ENCODE results near the gene CRBN. TPM values are rescaled to one million over a fixed set of nuclear protein-coding genes. Genes with fewer than 3 reads are reported as not detected.

The CRBN gene
- 28.0 TPM for polyA plus RNA-seq (2013, experiment 1 of 2)
- 30.9 TPM for polyA plus RNA-seq (2013, experiment 2 of 2)

- peak within 1 kb of the TSS; percentile 94 for H3K9ac ChIP-seq (ENCODE audit: low read depth, low read length)
- no peak within 1 kb of the TSS for H3K27ac ChIP-seq (ENCODE audit: low read depth, low read length)
- WGBS = 3% methylated on average over 56 of the region's 56 CpGs
- peak within 1 kb of the TSS; percentile 96 for H3K4me3 ChIP-seq (ENCODE audit: low read length)
- no peaks in the 10 kb centered on the region for H3K9me3 ChIP-seq (ENCODE audit: insufficient read depth, low read depth, low read length)
- H3K36me3 ChIP-seq (ENCODE audit: insufficient read depth, low read length) = peaks cover 11% of the 10 kb centered on the region
- H3K4me1 ChIP-seq (ENCODE audit: insufficient read depth, low read length) = peaks cover 6% of the 10 kb centered on the region; the same call in 1 of the 2 replicates
- H3K27me3 ChIP-seq (ENCODE audit: insufficient read depth, low read length) = 0 out of 2 replicates have a peak, but pooled peaks cover 2% of the 10 kb centered on the region
Measured at GRCh38 chr3:3179407-3180094, at the start of gene CRBN. TSS of gene CRBN (minus strand) at chr3:3179691. CDS start at chr3:3179687, 4 bp downstream.

- WGBS = 50% methylated on average over 1 of the region's 1 CpG
- H3K9ac ChIP-seq (ENCODE audit: low read depth, low read length) = no peak overlapping the region
- no peaks in the 10 kb centered on the region for H3K27me3 ChIP-seq (ENCODE audit: insufficient read depth, low read length)
- H3K36me3 ChIP-seq (ENCODE audit: insufficient read depth, low read length) = no peaks in the 10 kb centered on the region
- H3K9me3 ChIP-seq (ENCODE audit: insufficient read depth, low read depth, low read length) = no peaks in the 10 kb centered on the region
- no peak overlapping the region for H3K4me3 ChIP-seq (ENCODE audit: low read length)
- no peaks in the 10 kb centered on the region for H3K4me1 ChIP-seq (ENCODE audit: insufficient read depth, low read length)
- no peak overlapping the region for H3K27ac ChIP-seq (ENCODE audit: low read depth, low read length)
Measured at GRCh38 chr3:3227640-3228039, 48.1 kb upstream of the CRBN start.

- Histone ChIP-seq H3K9me3 (ENCODE audit: insufficient read depth, low read depth, low read length) (no peaks in the 10 kb centered on the region), H3K9ac (ENCODE audit: low read depth, low read length) (no peak overlapping the region), H3K27me3 (ENCODE audit: insufficient read depth, low read length) (no peaks in the 10 kb centered on the region), H3K27ac (ENCODE audit: low read depth, low read length) (no peak overlapping the region), H3K36me3 (ENCODE audit: insufficient read depth, low read length) (no peaks in the 10 kb centered on the region), H3K4me1 (ENCODE audit: insufficient read depth, low read length) (no peaks in the 10 kb centered on the region), H3K4me3 (ENCODE audit: low read length) (no peak overlapping the region)
- 84% methylated on average over 2 of the region's 2 CpGs for WGBS
Measured at GRCh38 chr3:3221528-3221927, 42.0 kb upstream of the CRBN start.

- WGBS = 96% methylated on average over 4 of the region's 4 CpGs
- no peaks in the 10 kb centered on the region for H3K27me3 ChIP-seq (ENCODE audit: insufficient read depth, low read length)
- H3K27ac ChIP-seq (ENCODE audit: low read depth, low read length) = no peak overlapping the region
- H3K9me3 ChIP-seq (ENCODE audit: insufficient read depth, low read depth, low read length) = no peaks in the 10 kb centered on the region
- H3K4me3 ChIP-seq (ENCODE audit: low read length) = no peak overlapping the region
- no peaks in the 10 kb centered on the region for H3K36me3 ChIP-seq (ENCODE audit: insufficient read depth, low read length)
- no peak overlapping the region for H3K9ac ChIP-seq (ENCODE audit: low read depth, low read length)
- no peaks in the 10 kb centered on the region for H3K4me1 ChIP-seq (ENCODE audit: insufficient read depth, low read length)
Measured at GRCh38 chr3:3216401-3216800, 36.9 kb upstream of the CRBN start.

GRCh38 chr3:3212781-3213440 lies 33.4 kb upstream of the CRBN start:
- 91% methylated on average over 7 of the region's 7 CpGs for WGBS
- Histone ChIP-seq H3K9me3 (ENCODE audit: insufficient read depth, low read depth, low read length) (no peaks in the 10 kb centered on the region), H3K27ac (ENCODE audit: low read depth, low read length) (no peak overlapping the region), H3K9ac (ENCODE audit: low read depth, low read length) (no peak overlapping the region), H3K4me3 (ENCODE audit: low read length) (no peak overlapping the region), H3K4me1 (ENCODE audit: insufficient read depth, low read length) (no peaks in the 10 kb centered on the region), H3K27me3 (ENCODE audit: insufficient read depth, low read length) (no peaks in the 10 kb centered on the region), H3K36me3 (ENCODE audit: insufficient read depth, low read length) (no peaks in the 10 kb centered on the region)

GRCh38 chr3:3209714-3210113 lies 30.2 kb upstream of the CRBN start:
- no peak overlapping the region for H3K9ac ChIP-seq (ENCODE audit: low read depth, low read length)
- no peak overlapping the region for H3K4me3 ChIP-seq (ENCODE audit: low read length)
- 95% methylated on average over 2 of the region's 2 CpGs for WGBS
- H3K27me3 ChIP-seq (ENCODE audit: insufficient read depth, low read length) = no peaks in the 10 kb centered on the region
- H3K36me3 ChIP-seq (ENCODE audit: insufficient read depth, low read length) = no peaks in the 10 kb centered on the region
- H3K27ac ChIP-seq (ENCODE audit: low read depth, low read length) = no peak overlapping the region
- no peaks in the 10 kb centered on the region for H3K4me1 ChIP-seq (ENCODE audit: insufficient read depth, low read length)
- H3K9me3 ChIP-seq (ENCODE audit: insufficient read depth, low read depth, low read length) = no peaks in the 10 kb centered on the region

- Histone ChIP-seq H3K4me3 (ENCODE audit: low read length) (no peak overlapping the region), H3K36me3 (ENCODE audit: insufficient read depth, low read length) (no peaks in the 10 kb centered on the region), H3K9ac (ENCODE audit: low read depth, low read length) (no peak overlapping the region), H3K27ac (ENCODE audit: low read depth, low read length) (no peak overlapping the region), H3K9me3 (ENCODE audit: insufficient read depth, low read depth, low read length) (no peaks in the 10 kb centered on the region), H3K4me1 (ENCODE audit: insufficient read depth, low read length) (no peaks in the 10 kb centered on the region), H3K27me3 (ENCODE audit: insufficient read depth, low read length) (no peaks in the 10 kb centered on the region)
- 92% methylated on average over 1 of the region's 1 CpG for WGBS
Measured at GRCh38 chr3:3209057-3209456, 29.6 kb upstream of the CRBN start.

GRCh38 chr3:3201611-3202010 lies 22.1 kb upstream of the CRBN start:
- Histone ChIP-seq H3K9ac (ENCODE audit: low read depth, low read length) (no peak overlapping the region), H3K4me3 (ENCODE audit: low read length) (no peak overlapping the region), H3K36me3 (ENCODE audit: insufficient read depth, low read length) (no peaks in the 10 kb centered on the region), H3K27me3 (ENCODE audit: insufficient read depth, low read length) (no peaks in the 10 kb centered on the region), H3K4me1 (ENCODE audit: insufficient read depth, low read length) (no peaks in the 10 kb centered on the region), H3K27ac (ENCODE audit: low read depth, low read length) (no peak overlapping the region), H3K9me3 (ENCODE audit: insufficient read depth, low read depth, low read length) (no peaks in the 10 kb centered on the region)
- WGBS = 92% methylated on average over 3 of the region's 3 CpGs

GRCh38 chr3:3200632-3201212 lies 21.2 kb upstream of the CRBN start:
- Histone ChIP-seq H3K36me3 (ENCODE audit: insufficient read depth, low read length) (no peaks in the 10 kb centered on the region), H3K4me1 (ENCODE audit: insufficient read depth, low read length) (no peaks in the 10 kb centered on the region), H3K27me3 (ENCODE audit: insufficient read depth, low read length) (no peaks in the 10 kb centered on the region), H3K9ac (ENCODE audit: low read depth, low read length) (no peak overlapping the region), H3K9me3 (ENCODE audit: insufficient read depth, low read depth, low read length) (no peaks in the 10 kb centered on the region), H3K27ac (ENCODE audit: low read depth, low read length) (no peak overlapping the region), H3K4me3 (ENCODE audit: low read length) (no peak overlapping the region)
- WGBS = 23% methylated on average over 4 of the region's 7 CpGs

GRCh38 chr3:3199306-3199705 lies 19.8 kb upstream of the CRBN start:
- Histone ChIP-seq H3K27me3 (ENCODE audit: insufficient read depth, low read length) (no peaks in the 10 kb centered on the region), H3K9me3 (ENCODE audit: insufficient read depth, low read depth, low read length) (no peaks in the 10 kb centered on the region), H3K4me3 (ENCODE audit: low read length) (no peak overlapping the region), H3K9ac (ENCODE audit: low read depth, low read length) (no peak overlapping the region), H3K36me3 (ENCODE audit: insufficient read depth, low read length) (no peaks in the 10 kb centered on the region), H3K4me1 (ENCODE audit: insufficient read depth, low read length) (no peaks in the 10 kb centered on the region), H3K27ac (ENCODE audit: low read depth, low read length) (no peak overlapping the region)
- WGBS = 90% methylated on average over 2 of the region's 2 CpGs

GRCh38 chr3:3196148-3196861 lies 16.8 kb upstream of the CRBN start:
- no peak overlapping the region for H3K27ac ChIP-seq (ENCODE audit: low read depth, low read length)
- H3K27me3 ChIP-seq (ENCODE audit: insufficient read depth, low read length) = no peaks in the 10 kb centered on the region
- H3K4me1 ChIP-seq (ENCODE audit: insufficient read depth, low read length) = no peaks in the 10 kb centered on the region
- 55% methylated on average over 6 of the region's 6 CpGs for WGBS
- no peaks in the 10 kb centered on the region for H3K36me3 ChIP-seq (ENCODE audit: insufficient read depth, low read length)
- H3K4me3 ChIP-seq (ENCODE audit: low read length) = no peak overlapping the region
- H3K9me3 ChIP-seq (ENCODE audit: insufficient read depth, low read depth, low read length) = no peaks in the 10 kb centered on the region
- no peak overlapping the region for H3K9ac ChIP-seq (ENCODE audit: low read depth, low read length)

Data from HUES64 (cell line).